ENCODE data around the gene CREB5. TPM values are rescaled to one million over a fixed set of nuclear protein-coding genes. Genes with fewer than 3 reads are reported as not detected.
"Not testable (repeated sequence)": the region's sequence is repeated elsewhere in the genome, so short reads cannot be mapped to it uniquely, and the experiment has no call there.

CREB5 gene
- polyA plus RNA-seq, 3 donors, result 1.3 to 33.2 (median 26.7) TPM

DNA sequence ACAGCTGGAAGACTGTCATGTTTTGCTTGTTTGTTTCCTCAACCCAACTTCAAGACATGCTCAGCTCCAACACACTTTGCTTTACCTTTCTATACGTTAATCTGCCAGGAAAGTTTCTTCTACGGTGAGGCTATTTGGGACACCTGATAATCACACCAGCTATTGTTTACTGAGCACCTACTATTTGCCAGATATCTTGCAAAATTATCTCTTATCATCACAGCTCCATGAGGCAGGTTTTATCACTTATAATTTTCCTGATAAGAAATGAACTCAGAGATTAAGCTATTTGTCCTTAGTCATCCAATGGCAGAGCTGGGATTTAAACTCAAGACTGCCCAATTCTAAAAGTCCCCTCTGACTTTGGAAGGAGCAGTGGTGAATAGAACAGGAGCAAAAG lies 117.4 kb downstream of the CREB5 start:
- H3K27ac ChIP-seq (ENCODE audit: low read depth, low read length), result no peak overlapping the region
- 58 to 90% (median 87%) methylated on average over 2 of the region's 2 CpGs for WGBS, 3 donors

DNA sequence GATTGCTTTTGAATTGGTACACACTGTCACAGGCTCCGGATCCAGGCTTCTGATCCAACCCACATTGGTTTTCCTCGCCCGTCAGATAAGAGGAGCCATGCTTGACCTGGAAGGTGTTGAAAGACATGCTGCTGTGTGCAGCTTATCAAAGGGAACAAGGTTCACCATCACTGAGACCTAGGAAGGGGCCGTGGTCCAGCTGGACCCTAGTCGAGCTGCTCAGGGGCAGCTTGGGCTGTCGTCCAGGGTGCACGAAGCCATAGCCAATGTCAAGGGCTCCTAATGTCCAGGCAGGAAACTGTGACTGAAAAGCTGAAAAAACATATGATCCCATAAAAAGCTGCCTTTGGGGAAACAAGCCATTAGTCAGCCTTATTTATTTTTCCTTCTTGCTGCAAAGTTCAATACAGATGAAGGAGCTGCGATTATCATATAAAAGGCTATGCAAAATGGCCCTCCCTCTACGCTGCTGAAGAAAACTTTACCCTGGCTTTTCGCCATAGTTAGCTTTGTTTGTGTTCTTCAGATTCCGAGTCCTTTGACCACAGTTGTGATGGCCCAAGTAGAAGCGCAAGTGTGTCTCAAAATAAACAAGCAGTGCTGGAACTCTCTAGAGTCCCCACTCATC lies 118.0 kb downstream of the CREB5 start:
- WGBS, 3 donors, result 47 to 71% (median 68%) methylated on average over 12 of the region's 12 CpGs
- H3K27ac ChIP-seq (ENCODE audit: low read depth, low read length), result no peak overlapping the region

DNA sequence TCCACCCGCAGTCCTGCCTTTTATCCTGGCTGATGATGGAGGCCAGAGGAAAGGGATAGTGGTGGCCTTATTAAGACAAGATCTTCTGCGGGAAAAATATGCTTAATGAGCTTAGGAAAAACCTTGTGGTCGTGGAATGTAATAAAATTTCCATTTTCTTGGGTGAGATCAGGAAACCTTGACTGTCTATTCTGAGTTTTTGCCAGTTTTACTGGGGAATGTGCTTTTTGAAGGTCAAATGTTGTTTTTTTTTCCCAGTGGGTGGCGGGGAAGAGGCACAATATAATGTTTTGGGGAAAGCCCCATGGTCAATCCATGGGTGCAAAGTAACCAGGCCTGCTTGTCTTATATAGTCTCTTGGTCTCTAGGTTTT lies 118.5 kb downstream of the CREB5 start:
- H3K27ac ChIP-seq (ENCODE audit: low read depth, low read length), result no peak overlapping the region
- WGBS, 3 donors, result 37 to 39% (median 39%) methylated on average over 4 of the region's 4 CpGs

DNA sequence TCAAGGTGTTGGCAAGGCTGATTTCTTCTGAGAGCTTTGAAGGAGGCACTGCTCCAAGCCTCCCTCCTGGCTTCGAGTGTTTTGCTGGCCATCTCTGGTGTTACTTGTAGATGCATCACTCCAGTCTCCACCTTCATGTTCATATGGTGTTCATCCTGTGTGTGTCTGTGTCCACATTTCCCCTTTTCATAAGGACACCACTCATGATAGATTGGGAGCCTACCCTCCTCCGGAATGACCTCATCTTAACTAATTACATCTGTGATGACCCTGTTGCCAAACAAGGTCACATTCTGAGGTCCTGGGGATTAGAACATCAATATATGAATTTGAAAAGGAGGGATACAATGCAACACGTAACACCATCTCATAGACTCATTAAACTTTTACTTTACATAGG lies 119.0 kb downstream of the CREB5 start:
- H3K27ac ChIP-seq (ENCODE audit: low read depth, low read length), result no peak overlapping the region
- WGBS, 3 donors, result 73 to 85% (median 84%) methylated on average over 3 of the region's 3 CpGs

DNA sequence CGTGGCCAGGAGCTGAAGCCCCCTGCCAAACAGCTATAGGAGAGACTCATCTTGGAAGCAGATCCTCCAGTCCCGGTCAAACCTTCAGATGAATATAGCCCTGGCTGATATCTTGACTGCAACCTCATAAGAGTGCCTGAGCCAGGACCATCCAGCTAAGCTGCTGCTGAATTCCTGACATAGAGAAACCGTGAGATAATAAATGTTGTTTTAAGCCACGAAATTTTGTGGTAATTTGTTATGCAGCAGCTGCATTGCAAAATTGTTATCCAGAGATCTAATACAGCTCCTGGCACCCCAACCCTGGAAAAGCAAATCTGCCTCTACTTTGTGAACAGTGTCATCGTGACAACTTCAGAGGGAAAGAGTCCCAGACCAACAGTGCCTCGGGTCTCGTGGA lies 119.9 kb downstream of the CREB5 start:
- WGBS, 3 donors, result 78 to 94% (median 88%) methylated on average over 7 of the region's 7 CpGs

DNA sequence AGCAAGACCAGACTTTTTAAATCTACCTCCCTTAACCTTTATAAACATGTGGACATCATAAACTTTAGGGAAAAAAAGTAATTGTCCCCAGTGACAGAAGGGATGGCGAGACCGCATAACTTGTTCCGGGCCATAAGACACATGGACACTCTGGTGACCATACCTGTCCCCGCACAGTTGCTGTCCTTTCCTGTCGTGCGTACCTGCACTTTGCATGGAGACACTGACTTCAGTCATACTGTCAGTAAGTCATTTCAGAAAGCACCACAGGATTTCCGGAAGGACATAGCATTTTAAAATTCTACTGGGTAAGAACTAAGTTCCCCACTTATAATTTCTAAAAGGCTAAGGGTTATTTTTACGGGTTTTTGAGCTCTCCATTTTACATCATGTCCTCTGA lies 120.9 kb downstream of the CREB5 start:
- H3K27ac ChIP-seq (ENCODE audit: low read depth, low read length), result no peak overlapping the region
- WGBS, 3 donors, result 87 to 95% (median 92%) methylated on average over 8 of the region's 8 CpGs

More for the DNA sequence above, 119.9 kb downstream of the CREB5 start:
- no peak overlapping the region for H3K27ac ChIP-seq (ENCODE audit: low read depth, low read length)

DNA sequence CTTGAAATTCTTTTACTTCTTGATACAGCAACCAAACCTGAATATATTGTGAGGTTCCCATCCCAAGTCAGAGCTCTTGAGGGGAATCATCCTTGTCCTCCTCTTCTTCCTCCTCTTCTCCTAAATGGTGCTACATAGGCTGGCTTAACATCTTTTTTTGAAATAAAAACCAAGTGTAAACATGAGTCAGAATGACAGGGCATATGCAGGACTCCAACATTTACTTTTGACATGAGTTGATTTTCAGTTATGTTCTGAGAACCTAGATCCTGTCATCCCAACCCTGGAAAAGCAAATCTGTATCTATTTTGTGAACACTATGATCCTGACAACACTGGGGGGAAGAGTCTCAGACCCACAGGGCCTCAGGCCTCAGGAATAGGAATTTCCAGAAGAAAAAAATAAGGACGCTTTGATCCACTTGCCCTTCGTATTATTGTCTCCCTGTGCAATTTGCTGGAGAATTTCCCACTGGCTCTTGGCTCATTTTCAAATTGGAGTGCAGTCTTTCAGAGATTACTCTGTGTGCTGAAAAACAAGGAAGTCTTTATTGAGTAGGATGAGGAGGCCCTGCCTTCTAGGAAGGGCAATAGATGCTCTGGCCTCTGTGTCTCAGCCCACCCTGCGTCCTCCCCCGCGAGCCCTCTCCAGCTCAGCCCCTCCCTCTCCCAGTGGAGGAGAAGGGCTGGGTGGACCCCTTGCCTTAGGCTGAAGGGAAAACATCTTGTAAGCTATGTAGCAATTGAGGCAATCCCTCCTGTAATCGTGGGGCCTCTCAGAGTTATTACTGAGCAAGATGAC lies 121.6 kb downstream of the CREB5 start:
- H3K27ac ChIP-seq (ENCODE audit: low read depth, low read length), result no peak overlapping the region
- 16 to 38% (median 31%) methylated on average over 6 of the region's 6 CpGs for WGBS, 3 donors

DNA sequence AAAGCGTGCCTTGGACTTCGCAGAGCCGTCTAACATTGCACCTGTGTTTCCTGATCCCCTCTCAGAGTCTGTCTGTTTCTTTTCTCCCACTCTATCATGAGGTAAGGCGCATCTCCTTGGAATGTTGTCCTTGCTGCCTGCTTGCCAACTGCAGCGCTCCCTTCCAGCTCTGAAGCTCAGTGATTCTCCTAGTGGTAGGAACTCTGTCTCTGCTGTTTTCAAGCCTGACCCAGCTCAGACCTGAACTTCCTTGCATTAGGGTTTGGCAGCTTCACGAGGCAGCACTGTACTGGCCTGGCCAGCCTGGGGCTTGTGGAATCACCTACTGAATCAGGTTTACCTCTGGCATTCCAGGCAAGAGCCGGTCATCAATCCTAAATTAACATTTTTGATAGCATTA lies 123.9 kb downstream of the CREB5 start:
- no peak overlapping the region for H3K27ac ChIP-seq (ENCODE audit: low read depth, low read length)
- 63 to 77% (median 76%) methylated on average over 7 of the region's 7 CpGs for WGBS, 3 donors

DNA sequence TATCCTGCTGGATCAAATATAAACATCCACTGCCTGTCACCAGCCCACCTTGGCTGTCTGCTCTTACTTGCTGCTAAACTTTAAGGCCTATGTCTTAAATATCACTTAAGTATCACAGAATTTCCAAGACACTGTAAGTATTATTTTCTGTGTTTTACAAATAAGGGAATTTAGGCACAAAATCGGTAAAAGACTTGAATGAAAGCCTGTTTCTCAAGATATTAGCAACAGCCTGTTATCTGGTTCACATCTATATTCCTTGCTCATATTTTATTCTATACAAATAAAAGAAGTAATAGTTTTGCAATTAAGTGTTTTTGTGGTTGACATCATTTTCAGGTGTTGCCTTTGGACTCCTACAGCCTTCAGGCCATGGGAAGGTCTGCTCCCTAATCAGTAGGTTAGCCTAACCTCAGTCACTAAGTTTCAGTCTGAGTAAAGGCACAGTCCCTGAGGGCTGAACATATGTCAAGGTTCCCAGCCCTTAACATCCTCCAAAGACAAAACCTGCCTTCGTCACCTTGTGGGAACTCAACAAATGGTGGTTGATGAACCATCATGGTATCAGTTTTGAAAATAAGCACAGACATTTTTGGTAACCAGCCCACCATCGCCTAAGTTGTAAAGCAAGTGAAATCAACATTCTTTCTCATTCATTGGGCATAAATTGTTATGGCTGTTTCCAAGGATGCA lies 127.1 kb downstream of the CREB5 start:
- 70 to 94% (median 93%) methylated on average over 3 of the region's 3 CpGs for WGBS, 3 donors

DNA sequence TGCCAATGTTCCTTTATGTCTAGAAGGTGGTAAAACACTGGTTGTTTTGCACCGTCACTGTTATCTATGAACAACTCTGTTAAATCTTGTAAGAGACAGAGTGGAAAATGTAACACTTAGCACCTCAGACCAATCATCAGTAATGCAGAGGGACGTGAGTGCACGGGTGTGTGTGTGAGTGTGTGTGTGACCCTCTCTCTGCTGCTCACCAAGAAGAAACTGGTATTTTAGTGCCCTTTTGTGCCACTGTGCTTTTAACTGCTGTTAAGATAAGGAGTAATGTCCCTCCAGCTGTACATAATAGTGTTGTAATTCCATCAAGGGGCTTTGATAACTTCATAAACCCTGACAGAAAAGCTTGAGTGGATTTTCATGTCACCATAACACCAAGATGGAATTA lies 130.1 kb downstream of the CREB5 start:
- WGBS, 3 donors, result 34 to 77% (median 76%) methylated on average over 3 of the region's 3 CpGs
- H3K27ac ChIP-seq (ENCODE audit: low read depth, low read length), result no peak overlapping the region

More for the DNA sequence above, 127.1 kb downstream of the CREB5 start:
- no peak overlapping the region for H3K27ac ChIP-seq (ENCODE audit: low read depth, low read length)

DNA sequence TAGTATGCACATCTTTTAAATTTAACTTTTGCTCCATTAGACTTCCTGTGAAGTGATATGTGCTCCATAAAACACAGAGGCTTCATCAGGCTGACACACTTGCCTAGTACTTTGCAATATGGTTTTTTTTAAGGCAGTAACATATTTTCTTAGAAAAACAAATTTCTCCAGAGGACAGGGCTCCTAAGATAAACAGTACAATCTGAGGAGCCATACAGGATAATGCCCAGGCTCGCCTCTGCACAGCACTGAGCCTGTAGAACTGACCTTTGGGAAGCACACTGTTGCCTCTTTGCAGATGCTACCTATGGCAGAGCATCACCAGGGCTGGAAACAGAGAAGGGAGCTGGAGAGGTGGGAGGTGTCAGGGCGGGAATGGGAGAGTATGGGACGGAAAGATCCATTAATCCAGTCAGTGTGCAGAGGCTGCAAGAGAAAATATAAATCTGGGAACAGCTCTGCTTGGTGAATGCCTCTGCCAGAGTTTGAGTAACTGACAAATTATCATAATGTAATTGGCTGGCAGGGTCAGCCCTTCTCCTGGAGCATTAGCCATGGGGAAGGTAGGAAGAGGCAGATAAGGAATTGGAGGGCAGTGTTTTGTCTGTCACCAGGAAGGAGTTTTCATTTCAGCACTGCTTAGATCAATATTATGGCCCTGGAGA lies 132.3 kb downstream of the CREB5 start:
- 50 to 75% (median 74%) methylated on average over 3 of the region's 3 CpGs for WGBS, 3 donors
- no peak overlapping the region for H3K27ac ChIP-seq (ENCODE audit: low read depth, low read length)

DNA sequence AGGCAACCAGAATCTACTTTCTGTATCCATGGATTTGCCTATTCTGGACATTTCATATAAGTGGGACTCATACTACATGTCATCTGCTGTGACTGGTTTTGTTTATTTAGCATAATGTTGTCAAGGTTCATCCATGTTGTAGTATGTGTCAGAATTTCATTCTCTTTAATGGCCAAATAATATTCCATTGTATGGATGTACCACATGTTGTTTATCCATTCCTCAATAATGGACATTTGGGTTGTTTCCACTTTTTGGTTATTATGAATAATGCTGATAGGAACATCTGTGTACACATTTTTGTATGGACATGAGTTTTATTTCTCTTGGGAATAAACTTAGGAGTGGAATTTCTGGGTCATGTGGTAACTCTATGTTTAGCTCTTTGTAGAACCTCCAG lies 133.7 kb downstream of the CREB5 start:
- no peak overlapping the region for H3K27ac ChIP-seq (ENCODE audit: low read depth, low read length)

DNA sequence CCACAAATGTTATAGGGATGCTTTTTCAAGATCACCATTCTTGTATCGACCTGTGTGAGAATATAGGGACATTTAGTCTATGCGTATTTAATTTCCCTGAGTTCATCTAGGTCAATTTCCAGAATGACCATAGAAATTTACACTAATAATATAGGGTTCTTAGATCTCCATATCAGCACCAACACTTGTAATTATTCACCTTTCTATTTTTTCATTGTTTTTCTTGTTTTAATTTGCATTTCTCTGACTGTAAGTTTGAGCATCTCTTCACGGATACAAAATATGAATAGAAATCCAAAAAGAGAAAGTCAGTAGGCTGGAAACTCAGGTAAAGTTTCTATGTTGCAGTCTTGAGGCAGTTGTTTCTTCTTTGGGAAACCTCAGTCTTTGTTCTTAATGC lies 134.8 kb downstream of the CREB5 start:
- H3K27ac ChIP-seq (ENCODE audit: low read depth, low read length), result no peak overlapping the region
- WGBS, 3 donors, result 94 to 98% (median 97%) methylated on average over 3 of the region's 3 CpGs

DNA sequence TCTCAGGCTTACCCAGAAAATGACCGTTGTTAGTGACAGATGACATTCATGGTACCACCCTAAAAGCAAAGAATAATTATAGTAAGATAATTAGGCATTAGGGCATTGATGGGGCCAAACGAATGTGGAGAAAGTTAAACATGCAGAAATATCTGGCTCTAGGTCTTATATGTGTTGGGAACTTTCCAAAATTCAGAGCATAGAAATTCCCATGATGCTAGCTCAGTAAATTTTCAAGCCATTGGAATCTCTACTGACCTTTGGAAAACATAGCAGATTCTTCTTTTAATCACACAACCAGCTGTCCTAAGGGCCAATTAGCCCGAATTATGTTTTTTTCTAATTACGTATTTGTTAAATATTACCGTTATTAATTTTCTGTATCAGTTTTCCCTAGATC lies 136.1 kb downstream of the CREB5 start:
- 49 to 74% (median 72%) methylated on average over 5 of the region's 5 CpGs for WGBS, 3 donors
- no peak overlapping the region for H3K27ac ChIP-seq (ENCODE audit: low read depth, low read length)

DNA sequence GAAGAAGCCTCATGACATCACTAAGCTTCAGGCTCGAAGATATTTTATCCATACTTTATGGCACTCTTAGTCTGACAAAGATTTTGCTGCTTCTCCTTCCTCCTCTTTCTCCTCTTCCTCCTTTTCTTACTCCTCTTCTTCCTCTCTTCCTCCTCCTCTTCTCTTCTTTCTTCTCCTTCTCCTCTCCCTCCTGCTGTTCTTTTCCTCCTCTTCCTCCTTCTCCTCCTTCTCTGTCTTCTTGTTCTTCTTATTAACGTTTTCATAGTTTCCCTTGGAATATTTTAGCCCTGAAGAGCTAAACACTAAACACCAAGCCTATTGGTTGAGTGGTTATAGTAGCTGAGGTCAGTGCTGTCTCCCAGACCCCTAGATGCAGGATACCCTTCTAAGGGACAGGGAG lies 137.7 kb downstream of the CREB5 start:
- H3K27ac ChIP-seq (ENCODE audit: low read depth, low read length), result no peak overlapping the region
- WGBS, 3 donors, result 68 to 76% (median 75%) methylated on average over 2 of the region's 2 CpGs

DNA sequence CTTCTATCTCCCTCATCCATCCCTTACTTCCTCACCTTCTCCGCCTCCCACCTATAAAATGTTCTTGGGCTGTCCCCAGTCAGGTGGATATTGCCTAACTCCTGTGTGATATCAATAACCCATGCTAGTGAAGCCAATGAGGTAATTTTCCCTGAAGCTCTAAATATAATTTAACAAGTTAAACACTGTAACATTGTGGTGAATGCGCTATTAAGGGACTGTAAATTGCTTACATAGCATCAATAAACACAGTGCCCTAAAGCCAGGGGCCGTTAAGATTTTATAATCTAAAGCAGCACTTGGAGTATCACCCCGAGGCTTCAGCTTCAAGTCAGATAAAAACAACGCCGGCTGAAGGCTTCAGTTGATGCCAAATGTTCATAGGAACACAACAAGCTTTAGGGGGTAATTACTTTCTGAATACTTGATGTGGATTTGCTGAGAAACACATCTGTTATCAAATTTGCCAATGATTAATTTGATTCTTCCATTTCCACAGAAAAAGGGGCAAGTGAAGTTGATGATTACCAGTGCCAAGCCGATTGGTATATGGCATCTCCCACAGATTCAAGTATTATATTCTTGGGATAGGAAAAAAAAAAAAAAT lies 138.4 kb downstream of the CREB5 start:
- H3K27ac ChIP-seq (ENCODE audit: low read depth, low read length), result no peak overlapping the region
- WGBS, 3 donors, result 45 to 78% (median 68%) methylated on average over 7 of the region's 7 CpGs

DNA sequence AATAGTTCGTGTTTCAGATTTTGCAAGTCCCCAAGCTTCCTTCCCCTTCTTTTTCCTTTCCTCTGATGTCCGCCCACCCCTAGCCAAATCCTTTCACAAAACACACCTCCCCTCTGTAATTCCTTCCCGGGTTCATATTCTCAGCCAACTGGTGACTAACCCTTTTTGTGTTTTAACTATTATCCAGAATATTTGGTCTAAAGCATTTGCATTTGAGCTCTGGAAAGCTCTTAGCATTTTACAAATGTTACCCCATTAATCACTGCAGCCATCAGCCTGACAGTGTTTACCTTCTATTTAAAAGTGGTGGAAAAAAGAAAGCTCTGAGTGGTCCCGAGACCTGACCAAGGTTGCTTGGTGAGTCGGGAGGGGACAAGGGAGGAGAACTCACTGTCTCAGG lies 139.0 kb downstream of the CREB5 start:
- H3K27ac ChIP-seq (ENCODE audit: low read depth, low read length), result no peak overlapping the region

DNA sequence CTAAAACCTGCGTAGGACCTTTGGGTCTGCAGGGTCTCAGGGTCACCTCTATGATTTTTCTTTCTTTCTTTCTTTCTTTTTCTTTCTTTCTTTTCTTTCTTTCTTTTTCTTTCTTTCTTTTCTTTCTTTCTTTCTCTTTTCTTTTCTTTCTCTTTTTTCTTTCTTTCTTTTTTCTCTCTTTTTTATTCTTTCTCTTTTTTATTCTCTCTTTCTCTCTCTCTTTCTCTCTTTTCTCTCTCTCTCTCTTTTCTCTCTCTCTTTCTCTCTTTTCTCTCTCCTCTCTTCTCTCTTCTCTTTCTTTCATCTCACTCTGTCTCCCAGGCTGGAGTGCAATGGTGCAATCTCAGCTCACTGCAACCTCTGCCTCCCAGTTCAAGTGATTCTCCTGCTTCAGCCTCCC lies 139.4 kb downstream of the CREB5 start:
- WGBS, 3 donors, result 47 to 69% (median 67%) methylated on average over 1 of the region's 1 CpG
- not testable (repeated sequence) for H3K27ac ChIP-seq (ENCODE audit: low read depth, low read length)

More for the DNA sequence above, 139.0 kb downstream of the CREB5 start:
- 17 to 23% (median 18%) methylated on average over 5 of the region's 5 CpGs for WGBS, 3 donors
